ENCODE data around the gene KLHL15.

- TF ChIP-seq POLR2A (IDR thresholded peaks at IDR 0.05) = no peak
- TF ChIP-seq, protein P1, sequence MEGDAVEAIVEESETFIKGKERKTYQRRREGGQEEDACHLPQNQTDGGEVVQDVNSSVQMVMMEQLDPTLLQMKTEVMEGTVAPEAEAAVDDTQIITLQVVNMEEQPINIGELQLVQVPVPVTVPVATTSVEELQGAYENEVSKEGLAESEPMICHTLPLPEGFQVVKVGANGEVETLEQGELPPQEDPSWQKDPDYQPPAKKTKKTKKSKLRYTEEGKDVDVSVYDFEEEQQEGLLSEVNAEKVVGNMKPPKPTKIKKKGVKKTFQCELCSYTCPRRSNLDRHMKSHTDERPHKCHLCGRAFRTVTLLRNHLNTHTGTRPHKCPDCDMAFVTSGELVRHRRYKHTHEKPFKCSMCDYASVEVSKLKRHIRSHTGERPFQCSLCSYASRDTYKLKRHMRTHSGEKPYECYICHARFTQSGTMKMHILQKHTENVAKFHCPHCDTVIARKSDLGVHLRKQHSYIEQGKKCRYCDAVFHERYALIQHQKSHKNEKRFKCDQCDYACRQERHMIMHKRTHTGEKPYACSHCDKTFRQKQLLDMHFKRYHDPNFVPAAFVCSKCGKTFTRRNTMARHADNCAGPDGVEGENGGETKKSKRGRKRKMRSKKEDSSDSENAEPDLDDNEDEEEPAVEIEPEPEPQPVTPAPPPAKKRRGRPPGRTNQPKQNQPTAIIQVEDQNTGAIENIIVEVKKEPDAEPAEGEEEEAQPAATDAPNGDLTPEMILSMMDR (IDR thresholded peaks at IDR 0.05) = no peak
Observed at GRCh38 chrX:24027086-24027485, at the start of gene KLHL15.
